Gastroesophageal sphincter (tissue), 4 donors: ENCODE data around the gene PTGDS. TPM values are rescaled to one million over a fixed set of nuclear protein-coding genes. Genes with fewer than 3 reads are reported as not detected.
A peak's percentile ranks its signal among the peaks of the same experiment; 100 is the strongest.

ENCODE experiments used
- ATAC-seq: fragments of 150-250 bp; one replicate; pipeline ENCODE4 v1.9.1; 2016; ENCODE audit warnings: mild to moderate bottlenecking, moderate library complexity
- H3K27ac ChIP-seq, 4 donors: fragments of 200-600 bp; sonication (generic) in 3 of 4; 1 replicate in 3 of 4; 2 replicates in 1 of 4; pipeline ENCODE4 v1.5.1; 2016 to 2019
- H3K27me3 ChIP-seq: fragments of 200-600 bp; sonication (generic); one replicate; pipeline ENCODE4 v1.5.1; 2019
- H3K36me3 ChIP-seq, 2 donors: fragments of 200-600 bp; sonication (generic); one replicate each; pipeline ENCODE4 v1.5.1; 2019; ENCODE audit warnings: control low read depth in 1 of 2
- H3K4me1 ChIP-seq, 3 donors: fragments of 200-600 bp; sonication (generic); 1 replicate in 2 of 3; 2 replicates in 1 of 3; pipeline ENCODE4 v1.5.1; 2016 to 2019; ENCODE audit warnings: control low read depth in 2 of 3
- H3K4me3 ChIP-seq, 2 donors: fragments of 200-600 bp; sonication (generic); one replicate each; pipeline ENCODE4 v1.5.1; 2019; ENCODE audit warnings: mild to moderate bottlenecking in 1 of 2, moderate library complexity in 1 of 2
- H3K9me3 ChIP-seq, 3 donors: fragments of 200-600 bp; sonication (generic); one replicate each; pipeline ENCODE4 v1.5.1; 2017 to 2019; ENCODE audit warnings: control low read depth in 2 of 3
- CTCF ChIP-seq, 4 experiments: fragments of 200-600 bp in 2 of 4; fragments of 450-650 bp in 2 of 4; sonication (generic) in 1 of 4; IDR thresholded peaks; one replicate each; pipeline ENCODE4 v1.5.1; 2017 to 2019; ENCODE audit warnings: antibody characterized with exemption in 4 of 4, mild to moderate bottlenecking in 2 of 4, moderate library complexity in 2 of 4
- EP300 ChIP-seq: sonication (generic); formaldehyde crosslinking; IDR thresholded peaks from one replicate; pipeline ENCODE4 v1.6.1; 2017; ENCODE audit warnings: antibody characterized with exemption, mild to moderate bottlenecking
- POLR2A ChIP-seq, 2 donors: fragments of 450-650 bp; IDR thresholded peaks; one replicate each; pipeline ENCODE4 v1.6.1; 2017; ENCODE audit warnings: antibody characterized with exemption in 2 of 2, mild to moderate bottlenecking in 2 of 2, moderate library complexity in 1 of 2
- POLR2AphosphoS5 ChIP-seq: sonication (generic); formaldehyde crosslinking; IDR thresholded peaks from one replicate; pipeline ENCODE4 v1.6.1; 2017; ENCODE audit warnings: antibody characterized with exemption
- WGBS, 2 donors: methylation state at CpG; one replicate each; pipeline ENCODE4 v1.1.5; 2018; ENCODE audit warnings: low coverage in 1 of 2; 5-methylcytosine and 5-hydroxymethylcytosine counted together
- total RNA-seq, 4 donors: library from RNA; depleted of rRNA; stranded (reverse); fragments of >200 nt; gene quantifications; one replicate each; pipeline ENCODE4 v1.1.0, GENCODE V29; 2016

PTGDS gene
- 100 to 1,000 TPM in 1 of 4 donors, 10 to 100 TPM in 2, 1 to 10 TPM in 1; 7.4 to 132 (median 29.7) TPM for total RNA-seq

DNA sequence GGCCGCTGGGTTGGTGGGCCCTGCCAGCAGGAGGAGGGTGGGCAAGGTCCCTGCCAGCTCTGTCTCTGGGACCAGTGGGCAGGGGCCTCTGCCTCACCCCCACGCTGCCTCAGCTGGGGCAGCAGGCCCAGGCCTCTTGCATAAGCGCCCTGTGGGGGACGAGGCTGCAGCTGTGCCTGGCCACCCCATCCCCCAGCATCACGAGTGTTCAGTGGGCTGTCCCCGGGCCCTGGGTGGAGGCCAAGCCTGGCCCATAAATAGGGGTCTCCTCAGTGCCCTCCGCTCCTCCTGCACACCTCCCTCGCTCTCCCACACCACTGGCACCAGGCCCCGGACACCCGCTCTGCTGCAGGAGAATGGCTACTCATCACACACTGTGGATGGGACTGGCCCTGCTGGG lies at the start of gene PTGDS:
TSS of gene PTGDS (plus strand) at position 282 of the 400 bp plus-strand sequence. CDS start at position 357, 75 bp downstream.
- Histone ChIP-seq H3K4me1 (peaks cover 0 to 40% (median 7%) of the 10 kb centered on the region in 3 donors), H3K27ac (peak within 1 kb of the TSS in 2 of 4 donors; percentile 54 to 61), H3K4me3 (peak within 1 kb of the TSS; percentile 27 to 57), H3K27me3 (peaks cover 32% of the 10 kb centered on the region), H3K36me3 (no peaks in the 10 kb centered on the region), H3K9me3 (no peaks in the 10 kb centered on the region)
- TF ChIP-seq POLR2A (IDR thresholded peaks at IDR 0.05) (no peak), POLR2AphosphoS5 (no peak), EP300 (no peak), CTCF (IDR thresholded peaks at IDR 0.05) (no peak)
- ATAC-seq = no peak
- no CpG with 5 or more reads among the region's 10 CpGs for WGBS, 2 donors

GRCh38 chr9:136928591-136928990 lies 48.7 kb upstream of the PTGDS start:
- H3K4me1 ChIP-seq = no peaks in the 10 kb centered on the region

DNA sequence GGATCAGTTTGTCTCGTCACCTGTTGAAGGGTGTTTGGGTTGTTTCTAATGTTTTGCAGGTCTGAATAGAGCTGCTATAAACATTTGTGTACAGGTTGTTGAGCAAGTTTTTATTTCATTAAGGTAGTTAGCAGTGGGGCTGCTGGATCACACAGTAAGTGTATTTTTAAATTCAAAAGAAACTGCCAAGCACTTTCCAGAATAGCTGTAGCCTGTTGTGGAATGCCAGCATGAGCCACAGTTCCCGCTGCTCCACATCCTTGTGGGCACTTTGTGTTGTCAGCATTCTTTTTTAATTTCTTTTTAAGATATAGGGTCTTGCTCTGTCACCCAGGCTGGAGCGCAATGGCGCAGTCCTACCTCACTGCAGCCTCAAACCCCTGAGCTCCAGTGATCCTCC lies 47.3 kb upstream of the PTGDS start:
- ATAC-seq = no peak
- no peaks in the 10 kb centered on the region for H3K4me1 ChIP-seq

More at GRCh38 chr9:136928591-136928990, 48.7 kb upstream of the PTGDS start:
- no peak overlapping the region for H3K4me3 ChIP-seq
- no peak overlapping the region for H3K27ac ChIP-seq
- WGBS, 2 donors = 70 to 100% methylated on average over 1 to 2 of the region's 9 CpGs
- H3K27me3 ChIP-seq = no peaks in the 10 kb centered on the region
- no peaks in the 10 kb centered on the region for H3K9me3 ChIP-seq
- ATAC-seq = no peak
- TF ChIP-seq POLR2A (IDR thresholded peaks at IDR 0.05) (no peak), EP300 (no peak), POLR2AphosphoS5 (no peak), CTCF (IDR thresholded peaks at IDR 0.05) (no peak)
- peaks cover 0 to 39% of the 10 kb centered on the region in 2 donors for H3K36me3 ChIP-seq

GRCh38 chr9:136931611-136932130 lies 45.6 kb upstream of the PTGDS start:
- H3K27me3 ChIP-seq = no peaks in the 10 kb centered on the region
- ATAC-seq = no peak
- H3K4me3 ChIP-seq = no peak overlapping the region
- TF ChIP-seq POLR2A (IDR thresholded peaks at IDR 0.05) (no peak), EP300 (no peak), POLR2AphosphoS5 (no peak), CTCF (IDR thresholded peaks at IDR 0.05) (no peak)
- peaks cover 0 to 9% of the 10 kb centered on the region in 2 donors for H3K36me3 ChIP-seq
- no peaks in the 10 kb centered on the region for H3K4me1 ChIP-seq
- WGBS, 2 donors = 100% methylated on average over 2 of the region's 2 CpGs; no CpG with 5 or more reads in 1 of the 2 donors
- H3K9me3 ChIP-seq = no peaks in the 10 kb centered on the region
- no peak overlapping the region for H3K27ac ChIP-seq

More for the DNA sequence above, 47.3 kb upstream of the PTGDS start:
- no peaks in the 10 kb centered on the region for H3K27me3 ChIP-seq
- 93 to 94% methylated on average over 3 to 4 of the region's 4 CpGs for WGBS, 2 donors
- TF ChIP-seq CTCF (IDR thresholded peaks at IDR 0.05) (no peak), POLR2AphosphoS5 (no peak), POLR2A (IDR thresholded peaks at IDR 0.05) (no peak), EP300 (no peak)
- H3K4me3 ChIP-seq = no peak overlapping the region
- H3K27ac ChIP-seq = no peak overlapping the region
- peaks cover 0 to 26% of the 10 kb centered on the region in 2 donors for H3K36me3 ChIP-seq
- no peaks in the 10 kb centered on the region for H3K9me3 ChIP-seq

DNA sequence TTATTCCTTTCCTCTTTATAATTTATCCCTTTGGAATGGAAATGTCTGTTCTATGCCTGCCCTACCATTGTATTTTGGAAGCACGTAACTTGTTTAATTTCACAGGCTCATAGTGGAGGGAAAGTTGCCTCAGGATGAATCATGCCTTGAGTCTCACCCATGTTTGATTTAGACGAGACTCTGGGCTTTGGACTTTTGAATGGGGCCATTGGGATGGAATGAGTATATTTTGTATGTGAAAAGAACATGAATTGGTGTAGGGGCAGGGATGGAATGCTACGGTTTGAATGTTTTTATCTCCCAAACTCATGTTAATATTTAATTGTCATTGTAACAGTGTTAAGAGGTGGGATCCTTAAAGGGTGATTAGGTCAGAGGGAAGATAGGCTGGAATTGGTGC lies 43.0 kb upstream of the PTGDS start:
- no peak overlapping the region for H3K27ac ChIP-seq
- no peaks in the 10 kb centered on the region for H3K9me3 ChIP-seq
- H3K36me3 ChIP-seq = peaks cover 0 to 5% of the 10 kb centered on the region in 2 donors
- H3K4me3 ChIP-seq = no peak overlapping the region
- ATAC-seq = no peak
- TF ChIP-seq POLR2AphosphoS5 (no peak), CTCF (IDR thresholded peaks at IDR 0.05) (no peak), EP300 (no peak), POLR2A (IDR thresholded peaks at IDR 0.05) (no peak)
- no peaks in the 10 kb centered on the region for H3K27me3 ChIP-seq
- WGBS, 2 donors = 59 to 90% methylated on average over 2 to 3 of the region's 3 CpGs
- no peaks in the 10 kb centered on the region for H3K4me1 ChIP-seq
